Measurements from ENCODE around the gene H1-8. TPM values are rescaled to one million over a fixed set of nuclear protein-coding genes. Genes with fewer than 3 reads are reported as not detected.
A peak's percentile ranks its signal among the peaks of the same experiment; 100 is the strongest.

The H1-8 gene
- total RNA-seq, 2 experiments from 2014 or later, result not detected

DNA sequence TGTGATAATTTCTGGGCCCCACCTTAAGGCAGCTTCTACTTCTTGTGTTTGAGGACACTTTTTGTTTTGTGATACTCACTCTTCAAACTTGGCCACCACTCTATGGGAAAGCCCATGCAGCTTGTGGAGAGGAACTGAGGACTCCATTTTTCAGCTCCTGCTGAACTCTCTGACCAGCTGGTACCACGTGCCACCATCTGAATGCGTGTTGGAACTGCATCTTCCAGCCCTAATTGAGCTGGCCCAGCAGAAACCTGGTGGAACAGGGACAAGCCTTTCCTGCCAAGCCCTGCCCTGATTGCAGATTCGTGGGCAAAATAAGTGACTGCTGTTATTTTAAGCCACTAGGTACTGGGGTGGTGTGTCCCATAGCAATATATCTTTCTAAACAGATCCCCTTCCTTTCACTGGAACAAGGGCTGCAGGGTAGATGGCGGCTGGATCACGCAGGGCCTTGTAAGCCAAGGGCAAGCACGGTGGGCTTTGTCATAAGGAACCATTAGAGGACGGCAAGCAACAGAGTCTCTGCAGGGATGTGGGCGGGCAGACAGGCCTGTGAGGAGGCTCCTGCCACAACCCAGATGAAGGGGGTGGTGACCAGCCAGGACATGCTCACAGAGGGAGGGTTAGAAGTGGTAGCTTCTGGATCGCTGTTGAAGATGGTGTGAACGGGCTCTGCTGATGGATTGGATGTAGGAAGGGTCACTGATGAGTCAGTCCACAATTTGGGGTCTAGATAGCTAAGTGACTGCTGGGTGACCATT is 9.5 kb downstream of the H1-8 start:
- Mint-ChIP-seq H3K9me3 (no peaks in the 10 kb centered on the region), H3K4me1 (ENCODE audit: low read depth) (peaks cover 2% of the 10 kb centered on the region), H3K4me3 (no peak overlapping the region), H3K27me3 (peaks cover 4% of the 10 kb centered on the region), H3K27ac (no peak overlapping the region), H3K36me3 (ENCODE audit: low read depth) (no peaks in the 10 kb centered on the region)
- DNase-seq, result no peak
- TF ChIP-seq, protein P1, sequence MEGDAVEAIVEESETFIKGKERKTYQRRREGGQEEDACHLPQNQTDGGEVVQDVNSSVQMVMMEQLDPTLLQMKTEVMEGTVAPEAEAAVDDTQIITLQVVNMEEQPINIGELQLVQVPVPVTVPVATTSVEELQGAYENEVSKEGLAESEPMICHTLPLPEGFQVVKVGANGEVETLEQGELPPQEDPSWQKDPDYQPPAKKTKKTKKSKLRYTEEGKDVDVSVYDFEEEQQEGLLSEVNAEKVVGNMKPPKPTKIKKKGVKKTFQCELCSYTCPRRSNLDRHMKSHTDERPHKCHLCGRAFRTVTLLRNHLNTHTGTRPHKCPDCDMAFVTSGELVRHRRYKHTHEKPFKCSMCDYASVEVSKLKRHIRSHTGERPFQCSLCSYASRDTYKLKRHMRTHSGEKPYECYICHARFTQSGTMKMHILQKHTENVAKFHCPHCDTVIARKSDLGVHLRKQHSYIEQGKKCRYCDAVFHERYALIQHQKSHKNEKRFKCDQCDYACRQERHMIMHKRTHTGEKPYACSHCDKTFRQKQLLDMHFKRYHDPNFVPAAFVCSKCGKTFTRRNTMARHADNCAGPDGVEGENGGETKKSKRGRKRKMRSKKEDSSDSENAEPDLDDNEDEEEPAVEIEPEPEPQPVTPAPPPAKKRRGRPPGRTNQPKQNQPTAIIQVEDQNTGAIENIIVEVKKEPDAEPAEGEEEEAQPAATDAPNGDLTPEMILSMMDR (IDR thresholded peaks at IDR 0.05), result no peak
- ATAC-seq, result no peak
- ChIA-PET POLR2A (no interaction called here), CTCF (no interaction called here)
- intact Hi-C loops (cut with micrococcal nuclease), result no loop called here

DNA sequence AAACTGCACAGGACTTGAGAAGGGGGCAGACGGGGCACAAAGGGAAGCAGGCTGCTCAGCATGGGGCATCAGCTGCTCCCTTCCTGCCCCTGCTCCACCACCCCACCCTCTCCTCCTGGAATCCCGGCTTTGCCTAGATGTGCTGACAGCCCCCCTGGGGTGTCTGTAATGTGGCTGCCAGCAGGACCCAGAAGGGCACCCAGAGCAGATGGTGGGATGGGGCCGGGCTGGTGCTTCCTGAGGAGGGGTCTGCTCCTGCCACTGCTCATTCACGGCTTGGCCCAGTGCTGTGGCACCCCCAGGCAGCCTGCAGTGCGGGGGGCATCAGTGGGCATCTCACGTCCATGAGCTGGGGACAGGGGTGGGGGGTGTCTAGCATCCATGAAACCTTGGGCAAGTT is 10.2 kb downstream of the H1-8 start:
- ATAC-seq, result no peak
- POLR2A ChIA-PET, result no interaction called here
- H3K9me3 Mint-ChIP-seq, result no peaks in the 10 kb centered on the region
- peaks cover 4% of the 10 kb centered on the region for H3K27me3 Mint-ChIP-seq
- no peak overlapping the region for H3K27ac Mint-ChIP-seq
- peaks cover 3% of the 10 kb centered on the region for H3K4me1 Mint-ChIP-seq (ENCODE audit: low read depth)
- no peak overlapping the region for H3K4me3 Mint-ChIP-seq
- TF ChIP-seq, protein P1 (IDR thresholded peaks at IDR 0.05), result no peak
- CTCF ChIA-PET, result interaction anchor here (2.5 kb wide), 1 partner anchor 63 kb away, joined by 9 read pairs; no protein-coding TSS in a partner anchor
- no peak for DNase-seq
- H3K36me3 Mint-ChIP-seq (ENCODE audit: low read depth), result no peaks in the 10 kb centered on the region
- intact Hi-C loops (cut with micrococcal nuclease), result no loop called here

DNA sequence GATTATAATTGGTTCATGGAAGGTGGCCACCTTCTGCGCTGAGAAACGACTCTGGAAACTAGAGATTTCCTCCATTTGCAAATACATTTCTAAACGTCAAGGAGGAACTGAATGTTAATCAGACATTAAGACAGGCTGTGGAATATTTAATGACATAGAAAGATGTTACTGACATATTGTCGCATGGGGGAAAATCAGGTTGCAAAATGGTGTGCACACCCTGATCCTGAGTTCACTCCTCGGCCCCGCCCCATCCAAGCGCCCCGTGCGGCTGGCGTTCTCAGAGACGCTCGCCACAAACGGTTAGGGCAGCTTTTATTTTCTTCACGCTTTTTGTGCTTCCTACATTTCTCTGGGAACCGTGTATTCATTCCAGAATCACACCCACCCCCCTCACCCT is 10.7 kb downstream of the H1-8 start:
- ATAC-seq, result peak; percentile 49
- CTCF ChIA-PET, result interaction anchor here (2.5 kb wide), 1 partner anchor 63 kb away, joined by 9 read pairs; no protein-coding TSS in a partner anchor
- DNase-seq, result peak; percentile 26
- H3K27ac Mint-ChIP-seq, result no peak overlapping the region
- no peaks in the 10 kb centered on the region for H3K9me3 Mint-ChIP-seq
- POLR2A ChIA-PET, result no interaction called here
- peaks cover 4% of the 10 kb centered on the region for H3K27me3 Mint-ChIP-seq
- no peaks in the 10 kb centered on the region for H3K36me3 Mint-ChIP-seq (ENCODE audit: low read depth)
- H3K4me1 Mint-ChIP-seq (ENCODE audit: low read depth), result peaks cover 6% of the 10 kb centered on the region
- intact Hi-C loops (cut with micrococcal nuclease), result no loop called here
- H3K4me3 Mint-ChIP-seq, result no peak overlapping the region
- TF ChIP-seq, protein P1 (IDR thresholded peaks at IDR 0.05), result no peak

DNA sequence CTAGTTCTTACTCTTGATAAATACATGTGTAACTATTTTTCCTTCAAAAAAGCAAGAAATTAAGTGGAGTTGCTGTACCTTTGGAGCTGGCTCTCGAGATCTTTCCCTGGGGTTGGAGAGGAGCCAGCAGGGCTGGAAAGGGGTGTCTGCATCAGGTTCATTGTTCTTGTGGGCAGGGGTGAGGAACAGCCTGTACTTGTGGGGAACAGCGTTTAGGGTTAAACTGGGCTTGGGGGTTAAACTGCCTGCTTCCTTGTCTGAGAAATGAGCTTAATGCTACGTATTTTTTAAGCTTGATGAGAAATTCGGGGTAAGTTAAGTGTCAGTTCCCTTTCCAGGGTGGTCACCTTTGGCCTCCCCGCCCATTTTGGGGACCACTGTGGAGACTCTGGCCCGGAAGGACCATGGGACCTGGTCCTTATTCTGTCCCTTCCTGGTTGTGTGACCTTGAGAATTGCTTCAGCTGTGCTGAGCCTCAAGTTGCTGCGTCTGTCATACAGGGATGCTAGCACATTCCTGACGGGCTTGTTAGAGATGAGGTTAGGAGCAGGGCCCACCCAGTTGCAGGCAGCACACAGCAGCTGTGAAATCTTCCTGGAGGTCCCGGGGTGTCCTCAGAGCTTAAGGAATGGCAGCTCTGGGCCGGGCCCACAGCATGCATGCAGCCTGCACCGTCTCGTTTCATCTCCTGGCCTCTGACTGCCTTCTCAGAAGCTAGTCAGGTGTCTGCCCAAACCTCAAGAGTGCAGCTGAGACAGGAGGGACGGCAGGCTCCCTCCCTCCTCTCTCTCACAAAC is 11.6 kb downstream of the H1-8 start:
- no peaks in the 10 kb centered on the region for H3K36me3 Mint-ChIP-seq (ENCODE audit: low read depth)
- intact Hi-C loops (cut with micrococcal nuclease), result no loop called here
- H3K4me3 Mint-ChIP-seq, result no peak overlapping the region
- peaks cover 6% of the 10 kb centered on the region for H3K4me1 Mint-ChIP-seq (ENCODE audit: low read depth)
- peaks cover 4% of the 10 kb centered on the region for H3K27me3 Mint-ChIP-seq
- H3K9me3 Mint-ChIP-seq, result no peaks in the 10 kb centered on the region
- ChIA-PET POLR2A (no interaction called here), CTCF (interaction anchor here (0.8 to 2.5 kb wide), 2 partner anchors 19 to 64 kb away, joined by 3 to 9 read pairs; no protein-coding TSS in a partner anchor)
- H3K27ac Mint-ChIP-seq, result no peak overlapping the region
- DNase-seq (no peak), ATAC-seq (no peak)
- TF ChIP-seq, protein P1 (IDR thresholded peaks at IDR 0.05), result no peak

DNA sequence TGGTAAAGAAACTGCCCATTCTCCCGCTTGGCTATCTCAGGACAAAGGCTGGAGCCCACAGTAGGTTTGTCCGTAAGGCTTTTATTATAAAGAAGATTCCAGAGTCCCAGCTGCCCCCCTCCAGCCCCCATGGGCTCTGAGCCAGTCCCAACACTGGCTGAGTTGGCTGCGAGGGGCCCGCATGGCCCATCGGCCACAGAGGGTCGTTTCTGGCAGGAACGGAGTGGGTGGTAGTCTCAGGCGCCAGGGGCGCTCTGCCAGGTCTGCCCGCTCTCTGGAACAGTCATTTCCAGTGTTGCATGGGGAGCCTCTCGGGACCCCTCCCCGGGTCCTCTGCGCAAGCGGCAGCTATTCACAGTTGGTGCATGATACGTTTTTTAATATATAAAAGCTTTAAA is 12.2 kb downstream of the H1-8 start:
- peaks cover 4% of the 10 kb centered on the region for H3K27me3 Mint-ChIP-seq
- peaks cover 6% of the 10 kb centered on the region for H3K4me1 Mint-ChIP-seq (ENCODE audit: low read depth)
- ChIA-PET POLR2A (no interaction called here), CTCF (interaction anchor here (0.8 to 2.5 kb wide), 2 partner anchors 20 to 65 kb away, joined by 3 to 9 read pairs; no protein-coding TSS in a partner anchor)
- no peaks in the 10 kb centered on the region for H3K36me3 Mint-ChIP-seq (ENCODE audit: low read depth)
- intact Hi-C loops (cut with micrococcal nuclease), result no loop called here
- DNase-seq (no peak), ATAC-seq (no peak)
- TF ChIP-seq, protein P1 (IDR thresholded peaks at IDR 0.05), result no peak
- no peak overlapping the region for H3K4me3 Mint-ChIP-seq
- H3K9me3 Mint-ChIP-seq, result no peaks in the 10 kb centered on the region
- H3K27ac Mint-ChIP-seq, result no peak overlapping the region

Measured in activated CD8-positive, alpha-beta T cell treated with anti-CD3 and anti-CD28 coated beads for 36 hours (primary cell).